Spleen (tissue), 11 donors: ENCODE data around the gene HNRNPD. TPM values are rescaled to one million over a fixed set of nuclear protein-coding genes. Genes with fewer than 3 reads are reported as not detected.

ENCODE experiments used
- DNase-seq: peaks from one replicate; pipeline ENCODE4 v3.0.0-alpha.2; 2020
- H3K27ac ChIP-seq, 8 donors: fragments of 200-600 bp; sonication (generic) in 7 of 8; 1 replicate in 4 of 8; 2 replicates in 4 of 8; pipeline versions ENCODE4 v1.5.0 to v1.8.0; 2016 to 2021; ENCODE audit warnings: inconsistent platforms in 4 of 8, mild to moderate bottlenecking in 4 of 8, moderate library complexity in 1 of 8
- H3K27me3 ChIP-seq, 7 donors: fragments of 200-600 bp; sonication (generic) in 6 of 7; replicated peaks in 1 of 7; 1 replicate in 4 of 7; 2 replicates in 3 of 7; pipeline versions ENCODE4 v1.5.0 to v1.8.0; 2016 to 2021; ENCODE audit warnings: inconsistent platforms in 3 of 7, mild to moderate bottlenecking in 1 of 7
- H3K36me3 ChIP-seq, 6 donors: fragments of 200-600 bp; sonication (generic) in 5 of 6; 1 replicate in 4 of 6; 2 replicates in 2 of 6; pipeline versions ENCODE4 v1.5.0 to v1.8.0; 2016 to 2021; ENCODE audit warnings: inconsistent platforms in 2 of 6
- H3K4me1 ChIP-seq, 6 donors: fragments of 200-600 bp; sonication (generic) in 5 of 6; 1 replicate in 3 of 6; 2 replicates in 3 of 6; pipeline versions ENCODE4 v1.5.0 to v1.8.0; 2016 to 2021; ENCODE audit warnings: inconsistent platforms in 3 of 6
- H3K4me3 ChIP-seq, 8 donors: fragments of 200-600 bp; sonication (generic) in 7 of 8; 1 replicate in 4 of 8; 2 replicates in 4 of 8; pipeline versions ENCODE4 v1.5.0 to v1.8.0; 2016 to 2021; ENCODE audit warnings: inconsistent platforms in 4 of 8, mild to moderate bottlenecking in 4 of 8, moderate library complexity in 2 of 8
- H3K9me3 ChIP-seq, 8 donors: fragments of 200-600 bp; sonication (generic) in 7 of 8; 1 replicate in 4 of 8; 2 replicates in 4 of 8; pipeline versions ENCODE4 v1.5.0 to v1.8.0; 2016 to 2021; ENCODE audit warnings: inconsistent platforms in 4 of 8
- CTCF ChIP-seq, 11 experiments: fragments of 200-600 bp in 7 of 11; fragments of 450-650 bp in 4 of 11; sonication (generic) in 4 of 11; IDR thresholded peaks in 8 of 11; conservative IDR thresholded peaks in 3 of 11; 1 replicate in 7 of 11; 2 replicates in 4 of 11; pipeline versions ENCODE4 v1.4.0 to v1.8.0; 2016 to 2021; ENCODE audit warnings: antibody characterized with exemption in 11 of 11, inconsistent platforms in 4 of 11, mild to moderate bottlenecking in 1 of 11
- POLR2A ChIP-seq, 3 donors: fragments of 450-650 bp; IDR thresholded peaks; one replicate each; pipeline ENCODE4 v1.5.1; 2017; ENCODE audit warnings: antibody characterized with exemption in 3 of 3, mild to moderate bottlenecking in 1 of 3
- POLR2AphosphoS5 ChIP-seq, 3 donors: sonication (generic); formaldehyde crosslinking; IDR thresholded peaks; one replicate each; pipeline ENCODE4 v1.5.1; 2017; ENCODE audit warnings: antibody characterized with exemption in 3 of 3
- WGBS, 5 donors: extraction: QIAGEN DNeasy Blood & Tissue Kit in 3 of 5; methylation state at CpG; one replicate each; pipeline versions ENCODE4 v1.1.5 to v1.1.7; 2013 to 2018; 5-methylcytosine and 5-hydroxymethylcytosine counted together
- intact Hi-C: fragments of 100-400 bp; cut with DNase I; formaldehyde crosslinking; loops from one replicate; pipeline ENCODE4 v1.15.0; 2023; ENCODE audit warnings: low total_unique reads
- polyA plus RNA-seq, 3 donors: library from polyadenylated mRNA; stranded (reverse); fragments of 200-250 nt; gene quantifications; one replicate each; pipeline ENCODE4 v1.2.1, GENCODE V29; 2013
- total RNA-seq, 7 donors: library from RNA; depleted of rRNA in 3 of 7; stranded (reverse); fragments of >200 nt in 3 of 7; fragmentation: NEBNext Ultra II Directional in 4 of 7; extraction: Animal tissue kit (Norgen Biotek cat#: 25700) in 4 of 7; gene quantifications; one replicate each; pipeline versions ENCODE4 v1.1.0 to v1.2.1, GENCODE V29; 2016 to 2021
- donor health status: healthy with polysubstance abuse.
- donor health status: DM: no; HTN: no; CAD: no; lungs with moderate emphysema.
- donor health status: DM: no; HTN: no; CAD: no.
- donor health status: Bipolar disorder and iron deficiency.
- donor health status: healthy.
- donor health status: DM: no; HTN: no; CAD: no.
- donor health status: DM: yes; HTN: yes; CAD: no.

Gene HNRNPD
- total and polyA plus RNA-seq, 10 donors: 135 to 208 (median 184) TPM

- TF ChIP-seq POLR2AphosphoS5 (IDR thresholded peaks at IDR 0.05): no peak
- no peak for TF ChIP-seq CTCF (IDR thresholded peaks at IDR 0.05 in 8 of 11, conservative IDR thresholded peaks at IDR 0.05 in 3 of 11)
- TF ChIP-seq POLR2A (IDR thresholded peaks at IDR 0.05): no peak
- H3K4me3 ChIP-seq: peak overlapping the region in 1 of 8 donors; percentile 92
- H3K27me3 ChIP-seq: no peaks in the 10 kb centered on the region
- peaks cover 0 to 6% (median 0%) of the 10 kb centered on the region in 8 donors for H3K9me3 ChIP-seq
- WGBS, 5 donors: 89 to 95% (median 90%) methylated on average over 4 of the region's 4 CpGs
- intact Hi-C loops: no loop called here
- peak; percentile 51 for DNase-seq
- no peaks in the 10 kb centered on the region for H3K36me3 ChIP-seq
- no peak overlapping the region for H3K27ac ChIP-seq
- peaks cover 10 to 49% (median 27%) of the 10 kb centered on the region in 6 donors for H3K4me1 ChIP-seq
Observed at GRCh38 chr4:82376109-82376508, 2.3 kb upstream of the HNRNPD start.

- peak overlapping the region; percentile 79 to 97 (median 88) for H3K4me3 ChIP-seq
- H3K27me3 ChIP-seq: no peaks in the 10 kb centered on the region
- peaks cover 34 to 76% (median 54%) of the 10 kb centered on the region in 6 donors for H3K4me1 ChIP-seq
- TF ChIP-seq CTCF (IDR thresholded peaks at IDR 0.05 in 8 of 11, conservative IDR thresholded peaks at IDR 0.05 in 3 of 11) (no peak), POLR2A (IDR thresholded peaks at IDR 0.05) (no peak), POLR2AphosphoS5 (IDR thresholded peaks at IDR 0.05) (no peak)
- intact Hi-C loops: loop anchor here (5.0 kb wide), 1 partner anchor 54 kb away; no protein-coding TSS in a partner anchor
- DNase-seq: no peak
- no peaks in the 10 kb centered on the region for H3K9me3 ChIP-seq
- peak overlapping the region; percentile 97 to 100 (median 100) for H3K27ac ChIP-seq
- WGBS, 5 donors: 0 to 1% (median 0%) methylated on average over 17 to 50 of the region's 50 CpGs
- peaks cover 0 to 22% (median 2%) of the 10 kb centered on the region in 6 donors for H3K36me3 ChIP-seq
Observed at GRCh38 chr4:82373486-82373815, 340 bp downstream of the HNRNPD start.

GRCh38 chr4:82372517-82373485, 990 bp downstream of the HNRNPD start:
- Histone ChIP-seq H3K36me3 (peaks cover 0 to 28% (median 2%) of the 10 kb centered on the region in 6 donors), H3K9me3 (no peaks in the 10 kb centered on the region), H3K4me3 (peak overlapping the region; percentile 79 to 97 (median 88)), H3K27me3 (no peaks in the 10 kb centered on the region), H3K4me1 (peaks cover 41 to 81% (median 60%) of the 10 kb centered on the region in 6 donors), H3K27ac (peak overlapping the region; percentile 97 to 100 (median 100))
- peak in 2 of 3 donors; percentile 16 for TF ChIP-seq POLR2AphosphoS5 (IDR thresholded peaks at IDR 0.05)
- TF ChIP-seq POLR2A (IDR thresholded peaks at IDR 0.05): no peak
- intact Hi-C loops: loop anchor here (5.0 kb wide), 1 partner anchor 54 kb away; no protein-coding TSS in a partner anchor
- peak; percentile 88 for DNase-seq
- WGBS, 5 donors: 0 to 1% (median 1%) methylated on average over 35 to 37 of the region's 37 CpGs

GRCh38 chr4:82371497-82371896, 2.3 kb downstream of the HNRNPD start:
- H3K36me3 ChIP-seq: peaks cover 0 to 41% (median 3%) of the 10 kb centered on the region in 6 donors
- H3K9me3 ChIP-seq: no peaks in the 10 kb centered on the region
- no peaks in the 10 kb centered on the region for H3K27me3 ChIP-seq
- WGBS, 5 donors: 0 to 2% (median 1%) methylated on average over 8 of the region's 8 CpGs
- H3K4me1 ChIP-seq: peaks cover 52 to 83% (median 72%) of the 10 kb centered on the region in 6 donors
- peak overlapping the region; percentile 79 to 97 (median 88) for H3K4me3 ChIP-seq
- peak overlapping the region in 4 of 8 donors; percentile 99 to 100 (median 100) for H3K27ac ChIP-seq
- intact Hi-C loops: loop anchor here (5.0 kb wide), 1 partner anchor 56 kb away; no protein-coding TSS in a partner anchor
- no peak for DNase-seq
- TF ChIP-seq POLR2AphosphoS5 (IDR thresholded peaks at IDR 0.05) (no peak), POLR2A (IDR thresholded peaks at IDR 0.05) (no peak), CTCF (IDR thresholded peaks at IDR 0.05 in 8 of 11, conservative IDR thresholded peaks at IDR 0.05 in 3 of 11) (no peak)
